Measurements from ENCODE around the gene DCP1B. TPM values are rescaled to one million over a fixed set of nuclear protein-coding genes. Genes with fewer than 3 reads are reported as not detected.

Gene DCP1B
- total RNA-seq, 1 donor from 2014 or later, result 23.3 TPM

DNA sequence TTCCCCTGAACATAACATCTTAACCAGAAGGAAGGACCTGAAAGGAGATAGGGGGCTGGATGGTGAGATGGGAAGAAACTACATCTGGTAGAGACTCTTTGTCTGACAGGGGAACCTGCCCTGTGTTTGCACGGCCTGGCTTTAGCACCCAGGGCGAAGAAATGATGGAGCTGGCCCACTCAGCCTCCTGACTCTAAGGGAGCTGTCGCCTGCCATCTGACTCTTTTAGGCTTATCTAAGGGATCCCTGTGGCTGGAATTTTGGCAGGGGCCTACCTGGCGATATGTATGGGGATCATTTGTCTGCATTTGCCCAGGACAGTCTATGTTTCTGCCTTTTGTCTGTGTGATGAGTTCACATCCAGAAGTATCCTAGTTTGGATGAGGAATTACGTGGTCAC is 70.2 kb downstream of the DCP1B start:
- intact Hi-C loops (cut with DNase I), result no loop called here
- no peak for DNase-seq (ENCODE audit: low spot score in 2 of 2)

DNA sequence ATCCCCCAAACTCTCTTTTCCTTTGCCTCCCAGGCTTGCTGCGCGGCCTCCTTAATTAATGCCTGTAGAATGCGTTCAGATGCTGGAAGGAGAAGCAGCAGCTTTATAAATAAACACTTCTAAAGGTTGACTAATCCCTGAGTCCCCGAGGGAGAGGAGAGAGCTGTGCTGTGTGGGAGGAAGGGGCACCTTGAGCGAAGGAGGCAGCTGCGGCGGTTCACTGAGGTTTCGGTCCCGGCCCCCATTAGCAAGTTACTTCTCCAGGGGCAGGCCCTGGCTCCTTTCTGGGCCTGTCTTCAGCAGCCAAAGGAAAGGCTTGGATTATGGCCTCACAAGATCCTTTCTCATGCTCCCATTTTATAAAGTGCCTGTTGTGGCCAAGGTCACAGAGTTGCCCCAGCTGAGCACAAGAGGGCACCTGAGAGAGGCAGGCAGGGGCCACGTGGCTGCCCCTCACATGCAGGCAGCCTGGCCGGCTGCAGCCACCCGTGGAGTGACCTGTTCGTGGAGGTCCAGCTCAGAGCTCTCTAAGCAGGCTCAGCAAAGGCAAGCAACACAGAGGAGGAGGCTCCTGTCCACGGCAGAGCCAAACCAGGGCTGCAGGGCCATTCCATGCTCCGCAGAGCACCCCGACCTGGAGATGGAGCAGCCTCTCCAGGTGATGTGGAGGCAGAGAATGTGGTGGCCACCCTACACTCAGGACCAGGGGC is 70.8 kb downstream of the DCP1B start:
- H3K4me3 ChIP-seq, result no peak overlapping the region
- H3K9me3 ChIP-seq, result no peaks in the 10 kb centered on the region
- H3K27ac ChIP-seq, result peak overlapping the region; percentile 4 to 40
- DNase-seq (ENCODE audit: low spot score in 2 of 2), result peak in 1 of 2 donors; percentile 63
- H3K36me3 ChIP-seq, result peaks cover 0 to 5% of the 10 kb centered on the region in 2 donors
- H3K4me1 ChIP-seq, result peaks cover 9 to 33% of the 10 kb centered on the region in 2 donors
- intact Hi-C loops (cut with DNase I), result no loop called here
- TF ChIP-seq, protein P1, sequence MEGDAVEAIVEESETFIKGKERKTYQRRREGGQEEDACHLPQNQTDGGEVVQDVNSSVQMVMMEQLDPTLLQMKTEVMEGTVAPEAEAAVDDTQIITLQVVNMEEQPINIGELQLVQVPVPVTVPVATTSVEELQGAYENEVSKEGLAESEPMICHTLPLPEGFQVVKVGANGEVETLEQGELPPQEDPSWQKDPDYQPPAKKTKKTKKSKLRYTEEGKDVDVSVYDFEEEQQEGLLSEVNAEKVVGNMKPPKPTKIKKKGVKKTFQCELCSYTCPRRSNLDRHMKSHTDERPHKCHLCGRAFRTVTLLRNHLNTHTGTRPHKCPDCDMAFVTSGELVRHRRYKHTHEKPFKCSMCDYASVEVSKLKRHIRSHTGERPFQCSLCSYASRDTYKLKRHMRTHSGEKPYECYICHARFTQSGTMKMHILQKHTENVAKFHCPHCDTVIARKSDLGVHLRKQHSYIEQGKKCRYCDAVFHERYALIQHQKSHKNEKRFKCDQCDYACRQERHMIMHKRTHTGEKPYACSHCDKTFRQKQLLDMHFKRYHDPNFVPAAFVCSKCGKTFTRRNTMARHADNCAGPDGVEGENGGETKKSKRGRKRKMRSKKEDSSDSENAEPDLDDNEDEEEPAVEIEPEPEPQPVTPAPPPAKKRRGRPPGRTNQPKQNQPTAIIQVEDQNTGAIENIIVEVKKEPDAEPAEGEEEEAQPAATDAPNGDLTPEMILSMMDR (IDR thresholded peaks at IDR 0.05), result no peak
- no peaks in the 10 kb centered on the region for H3K27me3 ChIP-seq

More for the DNA sequence above, 70.2 kb downstream of the DCP1B start:
- Histone ChIP-seq H3K27me3 (no peaks in the 10 kb centered on the region), H3K36me3 (peaks cover 0 to 6% of the 10 kb centered on the region in 2 donors), H3K4me1 (peaks cover 9 to 33% of the 10 kb centered on the region in 2 donors), H3K4me3 (no peak overlapping the region), H3K9me3 (no peaks in the 10 kb centered on the region), H3K27ac (peak overlapping the region; percentile 4 to 40)
- TF ChIP-seq, protein P1 (IDR thresholded peaks at IDR 0.05), result no peak

DNA sequence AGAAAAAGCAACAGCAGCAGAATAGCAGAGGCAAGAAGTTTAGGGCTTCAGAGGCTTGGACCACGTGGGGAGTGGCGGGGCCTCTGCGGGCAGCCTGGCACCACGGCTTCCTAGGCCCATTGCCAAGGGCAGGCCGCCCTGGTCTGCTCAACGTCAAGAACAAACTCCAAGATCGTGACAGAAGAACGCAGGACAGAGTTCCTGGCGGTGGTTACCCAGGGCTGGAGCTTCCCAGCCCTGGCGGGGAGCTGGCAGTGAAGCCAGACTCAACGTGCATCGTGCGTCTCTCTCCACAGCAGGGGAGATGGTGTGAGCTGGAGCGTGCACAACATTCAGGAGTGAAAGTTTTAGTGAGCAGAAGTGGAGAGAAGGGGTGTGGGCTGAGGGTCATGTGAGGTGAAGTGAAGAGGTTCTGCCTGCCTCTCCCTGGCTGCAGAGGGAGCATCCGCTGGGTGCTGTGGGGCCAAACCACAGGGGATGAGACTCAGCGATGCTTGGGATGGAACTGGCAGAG is 71.9 kb downstream of the DCP1B start:
- Histone ChIP-seq H3K4me1 (peaks cover 9 to 39% of the 10 kb centered on the region in 2 donors), H3K27ac (no peak overlapping the region)

DNA sequence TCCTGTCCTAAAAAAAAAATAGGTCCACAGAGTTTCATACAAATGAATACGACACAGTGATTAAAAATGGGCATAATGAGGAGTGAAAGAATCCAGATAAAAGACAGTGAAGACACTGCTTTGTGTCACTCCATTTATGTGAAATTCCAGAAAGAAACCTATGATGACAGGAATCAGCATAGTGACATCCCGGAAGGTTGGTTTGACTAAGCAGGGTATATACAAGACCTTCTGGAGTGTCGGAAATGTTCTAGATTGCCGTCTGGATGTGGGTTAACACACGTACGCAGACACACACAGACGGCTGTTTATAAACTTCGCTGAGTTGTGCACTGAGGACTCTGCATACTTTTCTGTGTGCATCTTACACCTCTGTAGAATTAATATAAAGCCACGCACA is 72.6 kb downstream of the DCP1B start:
- DNase-seq (ENCODE audit: low spot score in 2 of 2), result no peak
- intact Hi-C loops (cut with DNase I), result no loop called here
- H3K4me3 ChIP-seq, result no peak overlapping the region

More for the DNA sequence above, 71.9 kb downstream of the DCP1B start:
- peak in 1 of 2 donors; percentile 83 for DNase-seq (ENCODE audit: low spot score in 2 of 2)
- Histone ChIP-seq H3K9me3 (no peaks in the 10 kb centered on the region), H3K4me3 (peak overlapping the region; percentile 9 to 24), H3K27me3 (no peaks in the 10 kb centered on the region), H3K36me3 (no peaks in the 10 kb centered on the region)
- intact Hi-C loops (cut with DNase I), result no loop called here
- TF ChIP-seq, protein P1 (IDR thresholded peaks at IDR 0.05), result no peak

DNA sequence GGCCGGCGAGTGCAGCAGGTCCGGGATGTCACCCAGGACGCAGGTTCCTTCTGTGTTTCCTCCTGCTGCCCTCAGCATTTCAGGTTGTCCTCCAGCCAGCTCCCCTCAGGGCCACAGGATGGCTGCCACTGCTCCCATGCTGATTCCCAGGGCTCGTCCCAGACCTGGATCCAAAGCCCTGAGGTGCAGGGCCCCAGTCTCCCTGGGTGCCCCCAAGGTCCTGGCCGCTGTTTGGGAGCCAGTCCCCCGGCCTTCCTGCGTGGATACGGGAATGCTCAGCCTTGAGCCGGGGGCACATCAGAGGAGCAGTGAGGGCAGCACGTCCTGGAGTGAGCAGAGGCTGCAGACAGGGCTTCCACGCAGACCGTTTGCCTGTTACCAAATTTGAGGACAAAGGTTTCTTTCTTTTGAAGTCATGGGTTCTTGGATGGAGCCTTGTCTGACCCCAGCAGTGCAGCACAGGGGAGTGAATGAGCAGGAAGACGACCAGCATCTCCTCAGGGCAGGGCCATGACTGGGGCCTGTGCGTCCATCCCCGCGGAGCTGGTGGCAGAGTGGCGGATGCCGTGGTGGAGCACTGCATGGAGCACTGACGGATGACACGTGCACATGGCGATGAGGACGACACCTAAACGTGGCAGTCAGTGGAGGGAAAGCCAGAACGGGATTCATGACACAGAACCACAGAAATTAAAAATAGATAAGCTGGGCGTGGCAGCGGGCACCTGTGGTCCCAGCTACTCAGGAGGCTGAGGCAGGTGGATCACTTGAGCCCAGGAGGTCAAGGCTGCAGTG is 73.3 kb downstream of the DCP1B start:
- Histone ChIP-seq H3K27me3 (no peaks in the 10 kb centered on the region), H3K9me3 (no peaks in the 10 kb centered on the region), H3K36me3 (no peaks in the 10 kb centered on the region), H3K4me3 (no peak overlapping the region), H3K27ac (no peak overlapping the region), H3K4me1 (peaks cover 8 to 36% of the 10 kb centered on the region in 2 donors)
- intact Hi-C loops (cut with DNase I), result no loop called here
- TF ChIP-seq, protein P1 (IDR thresholded peaks at IDR 0.05), result no peak
- DNase-seq (ENCODE audit: low spot score in 2 of 2), result peak in 1 of 2 donors; percentile 58

More for the DNA sequence above, 72.6 kb downstream of the DCP1B start:
- Histone ChIP-seq H3K36me3 (no peaks in the 10 kb centered on the region), H3K4me1 (peaks cover 9 to 35% of the 10 kb centered on the region in 2 donors), H3K9me3 (no peaks in the 10 kb centered on the region), H3K27me3 (no peaks in the 10 kb centered on the region), H3K27ac (no peak overlapping the region)
- TF ChIP-seq, protein P1 (IDR thresholded peaks at IDR 0.05), result no peak

Measured in ascending aorta (tissue), 2 donors.